K562 (cell line): ENCODE results near the gene SMAP2. TPM values are rescaled to one million over a fixed set of nuclear protein-coding genes. Genes with fewer than 3 reads are reported as not detected.

ENCODE experiments used
- CBX5 ChIP-seq: IDR thresholded peaks from 2 replicates; pipeline ENCODE4 v1.6.1; 2014; ENCODE audit warnings: low read depth, borderline replicate concordance
- CREB5 ChIP-seq: fragments of 250-450 bp; sonication (Bioruptor Pico); IDR thresholded peaks from 2 replicates; pipeline ENCODE4 v1.5.0; 2020; ENCODE audit warnings: mild to moderate bottlenecking
- GATA2 ChIP-seq: sonication (generic); formaldehyde crosslinking; IDR thresholded peaks from 2 replicates; pipeline ENCODE4 v1.4.0; 2020; ENCODE audit warnings: mild to moderate bottlenecking, missing genetic modification reagents
- HEY1 ChIP-seq: fragments of 250-450 bp; sonication (Bioruptor Pico); IDR thresholded peaks from 2 replicates; pipeline ENCODE4 v1.5.0; 2020; ENCODE audit warnings: mild to moderate bottlenecking, moderate library complexity, borderline replicate concordance
- KLF1 ChIP-seq: fragments of 450-650 bp; IDR thresholded peaks from 2 replicates; pipeline ENCODE4 v1.6.1; 2016; ENCODE audit warnings: missing genetic modification characterization, missing compliant biosample characterization
- KLF16 ChIP-seq: IDR thresholded peaks from 2 replicates; pipeline ENCODE4 v1.6.1; 2016; ENCODE audit warnings: antibody characterized with exemption
- MCM5 ChIP-seq: fragments of 450-650 bp; IDR thresholded peaks from 2 replicates; pipeline ENCODE4 v1.6.1; 2016; ENCODE audit warnings: low read depth
- MECOM ChIP-seq: fragments of 250-450 bp; sonication (Bioruptor Pico); IDR thresholded peaks from 2 replicates; pipeline ENCODE4 v1.8.0; 2022; ENCODE audit warnings: inconsistent platforms
- NONO ChIP-seq, 2 experiments: fragments of 200-400 bp in 1 of 2; fragments of 450-650 bp in 1 of 2; formaldehyde crosslinking in 1 of 2; IDR thresholded peaks; 2 replicates each; pipeline ENCODE4 v1.6.1; 2017; ENCODE audit warnings: low read depth in 2 of 2, mild to moderate bottlenecking in 2 of 2, moderate library complexity in 2 of 2, low read length in 1 of 2
- NR2C1 ChIP-seq, 2 experiments: fragments of 450-650 bp; IDR thresholded peaks; 2 replicates each; pipeline ENCODE4 v1.6.1; 2017; ENCODE audit warnings: mild to moderate bottlenecking in 2 of 2, antibody characterized with exemption in 1 of 2, inconsistent platforms in 1 of 2, missing compliant biosample characterization in 1 of 2, missing genetic modification characterization in 1 of 2
- PBX2 ChIP-seq, 2 experiments: IDR thresholded peaks in 1 of 2; conservative IDR thresholded peaks in 1 of 2; 2 replicates each; pipeline ENCODE4 v1.6.1; 2016; ENCODE audit warnings: low read depth in 2 of 2, mild to moderate bottlenecking in 1 of 2, missing compliant biosample characterization in 1 of 2, missing genetic modification characterization in 1 of 2, moderate library complexity in 1 of 2
- RBM34 ChIP-seq: fragments of 200-400 bp; formaldehyde crosslinking; IDR thresholded peaks from 2 replicates; pipeline ENCODE4 v1.6.1; 2018; ENCODE audit warnings: low read length, borderline replicate concordance; ENCODE audit not compliant: insufficient read depth
- RBM39 ChIP-seq: fragments of 200-400 bp; formaldehyde crosslinking; optimal IDR thresholded peaks from 2 replicates; pipeline ENCODE3; 2018; ENCODE audit warnings: low read depth, low read length
- RNF219 ChIP-seq: fragments of 250-450 bp; sonication (Bioruptor Pico); IDR thresholded peaks from 2 replicates; pipeline ENCODE4 v1.5.0; 2022; ENCODE audit warnings: mild to moderate bottlenecking
- SAP30 ChIP-seq: fragments of 200-600 bp; sonication (generic); IDR thresholded peaks from 2 replicates; pipeline ENCODE4 v1.6.1; 2012; ENCODE audit warnings: borderline replicate concordance, low read depth, mild to moderate bottlenecking, moderate library complexity, low read length, control low read depth, inconsistent platforms; ENCODE audit not compliant: insufficient read depth, poor library complexity, severe bottlenecking
- SMARCA4 ChIP-seq: fragments of 450-650 bp; IDR thresholded peaks from 2 replicates; pipeline ENCODE4 v1.6.1; 2016
- SREBF2 ChIP-seq: sonication (generic); formaldehyde crosslinking; IDR thresholded peaks from 2 replicates; pipeline ENCODE4 v1.4.0; 2020; ENCODE audit warnings: mild to moderate bottlenecking, missing genetic modification reagents
- SRSF3 ChIP-seq: fragments of 200-400 bp; formaldehyde crosslinking; IDR thresholded peaks from 2 replicates; pipeline ENCODE4 v1.6.1; 2016; ENCODE audit warnings: mild to moderate bottlenecking, low read length, moderate library complexity; ENCODE audit not compliant: insufficient read depth
- TAL1 ChIP-seq: fragments of 450-650 bp; IDR thresholded peaks from 2 replicates; pipeline ENCODE4 v1.6.1; 2016; ENCODE audit warnings: mild to moderate bottlenecking
- ZZZ3 ChIP-seq: fragments of 450-650 bp; IDR thresholded peaks from 2 replicates; pipeline ENCODE4 v1.6.1; 2016; ENCODE audit warnings: antibody characterized with exemption, mild to moderate bottlenecking, moderate library complexity
- polyA plus RNA-seq, 8 experiments: library from polyadenylated mRNA; depleted of rRNA in 4 of 8; stranded (reverse) in 5 of 8; unstranded in 3 of 8; fragments of >200 nt; fragmentation: Nextera tagmentation in 2 of 8; fragmentation: Illumina TruSeq in 1 of 8; extraction: Ambion mirVana in 2 of 8; extraction: Trizol in 1 of 8; gene quantifications; 2 replicates each; pipeline versions ENCODE4 v1.2.1 to v1.2.3, GENCODE V29; 2011 to 2014; ENCODE audit warnings: inconsistent platforms in 1 of 8, missing spikeins in 1 of 8
- total RNA-seq, 7 experiments: library from RNA; depleted of rRNA in 6 of 7; stranded (reverse); fragments of >200 nt in 6 of 7; fragmentation: Illumina TruSeq in 2 of 7; extraction: Trizol in 2 of 7; gene quantifications; 2 replicates each; pipeline versions ENCODE4 v1.2.1 to v1.2.3, GENCODE V29; 2011 to 2021; ENCODE audit warnings: low replicate concordance in 1 of 7

The SMAP2 gene
- total and polyA plus RNA-seq, 9 of the 15 experiments (the other 6 are each of a cell fraction or from before 2014, with no cell fraction given): 38.7 to 212 (median 94.1) TPM

- no peak for TF ChIP-seq PBX2 (CRISPR knock-in tag; IDR thresholded peaks at IDR 0.05; ENCODE audit: low read depth)
- TF ChIP-seq PBX2 (tag; conservative IDR thresholded peaks at IDR 0.05; ENCODE audit: low read depth): no peak
- TF ChIP-seq KLF1 (tag): no peak
- TF ChIP-seq KLF16: peak; percentile 72; the same call in 1 of the 2 replicates
- no peak for TF ChIP-seq MECOM
- TF ChIP-seq SREBF2 (CRISPR knock-in tag): no peak
- TF ChIP-seq CBX5: no peak
- no peak for TF ChIP-seq HEY1 (CRISPR knock-in tag)
- peak; percentile 96 for TF ChIP-seq SMARCA4
- peak; percentile 41; the same call in 1 of the 2 replicates for TF ChIP-seq GATA2 (CRISPR knock-in tag)
- TF ChIP-seq CREB5 (CRISPR knock-in tag): no peak
- no peak for TF ChIP-seq RBM39
- TF ChIP-seq MCM5: no peak
- TF ChIP-seq ZZZ3: no peak
- TF ChIP-seq TAL1: peak; percentile 96
- TF ChIP-seq SRSF3: no peak
- TF ChIP-seq RNF219 (CRISPR knock-in tag): no peak
- no peak for TF ChIP-seq NONO (IDR thresholded peaks at IDR 0.05; ENCODE audit: low read depth in 2 of 2, low read length in 1 of 2)
- no peak for TF ChIP-seq RBM34
- no peak for TF ChIP-seq NR2C1 (IDR thresholded peaks at IDR 0.05)
- no peak for TF ChIP-seq NR2C1 (tag; IDR thresholded peaks at IDR 0.05)
- TF ChIP-seq SAP30: no peak
These were observed 26.6 kb downstream of the SMAP2 start (continued) for GRCh38 chr1:40399984-40400704.
